OCI-LY7 (cell line): ENCODE measurements around the gene ZNF593.

Source experiments
- EZH2phosphoT487 ChIP-seq: fragments of 200-600 bp; sonication (generic); IDR thresholded peaks from 2 replicates; pipeline ENCODE4 v1.6.1; 2018; ENCODE audit warnings: low read depth, borderline replicate concordance, mild to moderate bottlenecking, mixed run types, antibody characterized with exemption, low read length, moderate library complexity, mixed read lengths
- TF ChIP-seq, protein P1 (sequence below): fragments of 200-600 bp; sonication (generic); conservative IDR thresholded peaks from 2 replicates; pipeline ENCODE4 v1.5.1; 2014; ENCODE audit warnings: mild to moderate bottlenecking, antibody characterized with exemption, low read length, moderate library complexity, mixed read lengths

DNA sequence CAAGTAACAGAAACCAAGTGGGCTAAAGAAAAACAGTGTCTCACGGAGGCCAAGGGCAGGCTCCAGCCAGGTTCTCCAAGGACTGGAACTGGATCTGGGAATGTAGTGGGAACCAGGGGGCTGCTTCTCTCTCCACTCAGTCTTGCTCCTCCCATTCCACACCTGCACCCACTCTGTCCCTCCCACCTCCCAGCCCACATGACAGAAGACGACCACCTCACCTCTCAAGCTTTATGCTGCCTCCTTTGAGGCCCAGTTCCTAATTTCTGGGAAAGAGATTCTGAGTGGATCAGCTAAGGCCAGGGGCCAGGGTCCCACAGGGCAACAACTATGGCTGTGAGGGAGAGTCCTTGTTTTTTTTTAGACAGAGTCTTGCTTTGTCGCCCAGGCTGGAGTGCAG, 45.5 kb downstream of the ZNF593 start:
- TF ChIP-seq, protein P1, sequence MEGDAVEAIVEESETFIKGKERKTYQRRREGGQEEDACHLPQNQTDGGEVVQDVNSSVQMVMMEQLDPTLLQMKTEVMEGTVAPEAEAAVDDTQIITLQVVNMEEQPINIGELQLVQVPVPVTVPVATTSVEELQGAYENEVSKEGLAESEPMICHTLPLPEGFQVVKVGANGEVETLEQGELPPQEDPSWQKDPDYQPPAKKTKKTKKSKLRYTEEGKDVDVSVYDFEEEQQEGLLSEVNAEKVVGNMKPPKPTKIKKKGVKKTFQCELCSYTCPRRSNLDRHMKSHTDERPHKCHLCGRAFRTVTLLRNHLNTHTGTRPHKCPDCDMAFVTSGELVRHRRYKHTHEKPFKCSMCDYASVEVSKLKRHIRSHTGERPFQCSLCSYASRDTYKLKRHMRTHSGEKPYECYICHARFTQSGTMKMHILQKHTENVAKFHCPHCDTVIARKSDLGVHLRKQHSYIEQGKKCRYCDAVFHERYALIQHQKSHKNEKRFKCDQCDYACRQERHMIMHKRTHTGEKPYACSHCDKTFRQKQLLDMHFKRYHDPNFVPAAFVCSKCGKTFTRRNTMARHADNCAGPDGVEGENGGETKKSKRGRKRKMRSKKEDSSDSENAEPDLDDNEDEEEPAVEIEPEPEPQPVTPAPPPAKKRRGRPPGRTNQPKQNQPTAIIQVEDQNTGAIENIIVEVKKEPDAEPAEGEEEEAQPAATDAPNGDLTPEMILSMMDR = no peak
- no peak for TF ChIP-seq EZH2phosphoT487
